Liver (tissue), 9 donors: ENCODE results near the gene TNFRSF12A. TPM values are rescaled to one million over a fixed set of nuclear protein-coding genes. Genes with fewer than 3 reads are reported as not detected.

Experiments
- DNase-seq: peaks from one replicate; pipeline ENCODE4 v3.0.0-alpha.2; 2017; ENCODE audit warnings: low spot score
- H3K27ac ChIP-seq, 2 donors: one replicate each; pipeline ENCODE4 v1.7.0; 2013; ENCODE audit warnings: inconsistent platforms in 2 of 2, low read length in 2 of 2, control low read depth in 1 of 2, low read depth in 1 of 2, mild to moderate bottlenecking in 1 of 2
- H3K27me3 ChIP-seq, 4 donors: one replicate each; pipeline versions ENCODE4 v1.6.1 to v1.7.0; 2013; ENCODE audit warnings: low read length in 3 of 4, inconsistent platforms in 1 of 4, mild to moderate bottlenecking in 1 of 4, moderate library complexity in 1 of 4; ENCODE audit not compliant: control insufficient read depth in 4 of 4, insufficient read depth in 4 of 4
- H3K36me3 ChIP-seq, 4 donors: one replicate each; pipeline versions ENCODE4 v1.6.1 to v1.7.0; 2013; ENCODE audit warnings: low read length in 3 of 4, mild to moderate bottlenecking in 3 of 4, low read depth in 1 of 4, moderate library complexity in 1 of 4; ENCODE audit not compliant: control insufficient read depth in 4 of 4, insufficient read depth in 3 of 4
- H3K4me1 ChIP-seq, 4 donors: one replicate each; pipeline versions ENCODE4 v1.6.1 to v1.7.0; 2013; ENCODE audit warnings: low read length in 3 of 4, mild to moderate bottlenecking in 3 of 4, moderate library complexity in 1 of 4; ENCODE audit not compliant: control insufficient read depth in 4 of 4, insufficient read depth in 4 of 4
- H3K4me3 ChIP-seq, 3 donors: one replicate each; pipeline versions ENCODE4 v1.6.1 to v1.7.0; 2013; ENCODE audit warnings: low read length in 3 of 3, control low read depth in 1 of 3, low read depth in 1 of 3, mild to moderate bottlenecking in 1 of 3
- H3K9ac ChIP-seq, 2 donors: one replicate each; pipeline ENCODE4 v1.7.0; 2013; ENCODE audit warnings: low read length in 2 of 2, mild to moderate bottlenecking in 2 of 2, moderate library complexity in 2 of 2, control low read depth in 1 of 2, low read depth in 1 of 2
- H3K9me3 ChIP-seq, 4 donors: one replicate each; pipeline versions ENCODE4 v1.6.1 to v1.7.0; 2013; ENCODE audit warnings: low read length in 3 of 4; ENCODE audit not compliant: control insufficient read depth in 4 of 4
- EGR1 ChIP-seq, 2 donors: IDR thresholded peaks; 2 replicates each; pipeline ENCODE4 v1.6.1; 2016 to 2018; ENCODE audit warnings: antibody characterized with exemption in 2 of 2, low read depth in 2 of 2
- FOXA1 ChIP-seq: IDR thresholded peaks from 2 replicates; pipeline ENCODE4 v1.6.1; 2016; ENCODE audit warnings: antibody characterized with exemption
- FOXA2 ChIP-seq: IDR thresholded peaks from 2 replicates; pipeline ENCODE4 v1.6.1; 2016; ENCODE audit warnings: antibody characterized with exemption
- GABPA ChIP-seq, 2 donors: IDR thresholded peaks in 1 of 2; conservative IDR thresholded peaks in 1 of 2; 2 replicates each; pipeline ENCODE4 v1.6.1; 2016; ENCODE audit warnings: antibody characterized with exemption in 2 of 2, mild to moderate bottlenecking in 1 of 2, moderate library complexity in 1 of 2
- HNF4A ChIP-seq, 2 donors: conservative IDR thresholded peaks; 2 replicates each; pipeline ENCODE4 v1.6.1; 2016; ENCODE audit warnings: antibody characterized with exemption in 2 of 2, mild to moderate bottlenecking in 2 of 2
- HNF4G ChIP-seq: IDR thresholded peaks from 2 replicates; pipeline ENCODE4 v1.6.1; 2016; ENCODE audit warnings: antibody characterized with exemption
- NR2F2 ChIP-seq: IDR thresholded peaks from 2 replicates; pipeline ENCODE4 v1.6.1; 2016; ENCODE audit warnings: antibody characterized with exemption
- RAD21 ChIP-seq, 2 donors: IDR thresholded peaks; 2 replicates each; pipeline ENCODE4 v1.6.1; 2016; ENCODE audit warnings: antibody characterized with exemption in 2 of 2, mild to moderate bottlenecking in 2 of 2
- RXRA ChIP-seq, 2 donors: IDR thresholded peaks; 2 replicates each; pipeline ENCODE4 v1.6.1; 2017 to 2018; ENCODE audit warnings: antibody characterized with exemption in 2 of 2, mild to moderate bottlenecking in 1 of 2
- SP1 ChIP-seq: IDR thresholded peaks from 2 replicates; pipeline ENCODE4 v1.6.1; 2018; ENCODE audit warnings: antibody characterized with exemption, mild to moderate bottlenecking
- TAF1 ChIP-seq: conservative IDR thresholded peaks from 2 replicates; pipeline ENCODE4 v1.6.1; 2016; ENCODE audit warnings: antibody characterized with exemption, mild to moderate bottlenecking
- YY1 ChIP-seq: IDR thresholded peaks from 2 replicates; pipeline ENCODE4 v1.6.1; 2016; ENCODE audit warnings: antibody characterized with exemption, mild to moderate bottlenecking
- WGBS: extraction: QIAGEN DNeasy Blood & Tissue Kit; methylation state at CpG from one replicate; pipeline ENCODE4 v1.1.7; 2013; 5-methylcytosine and 5-hydroxymethylcytosine counted together
- polyA plus RNA-seq, 2 donors: library from polyadenylated mRNA; stranded (reverse) in 1 of 2; unstranded in 1 of 2; fragments of 200-250 nt in 1 of 2; fragments of >200 nt in 1 of 2; fragmentation: Nextera tagmentation in 1 of 2; extraction: Ambion mirVana in 1 of 2; gene quantifications; one replicate each; pipeline versions ENCODE4 v1.2.1 to v1.2.3, GENCODE V29; 2013 to 2015
- total RNA-seq, 2 donors: library from RNA; depleted of rRNA; stranded (reverse); fragments of >200 nt; gene quantifications; one replicate each; pipeline ENCODE4 v1.2.3, GENCODE V29; 2014
- TF ChIP-seq, protein P1 (sequence below): IDR thresholded peaks from 2 replicates; pipeline ENCODE4 v1.6.1; 2016; ENCODE audit warnings: antibody characterized with exemption, mild to moderate bottlenecking
- TF ChIP-seq, protein P2 (sequence below): IDR thresholded peaks from 2 replicates; pipeline ENCODE4 v1.6.1; 2016; ENCODE audit warnings: antibody characterized with exemption
- TF ChIP-seq, protein P3 (sequence below): IDR thresholded peaks from 2 replicates; pipeline ENCODE4 v1.6.1; 2016; ENCODE audit warnings: antibody characterized with exemption
- TF ChIP-seq, protein P4 (sequence below): fragments of 150-350 bp; IDR thresholded peaks from 2 replicates; pipeline ENCODE4 v1.5.1; 2017; ENCODE audit warnings: improper control_type of control experiment, low read depth, low read length; ENCODE audit not compliant: missing input control
- donor health status: healthy.
- donor health status: healthy.
- donor health status: healthy.
- donor health status: healthy.
- donor health status: healthy.

Gene TNFRSF12A
- total and polyA plus RNA-seq, 4 donors = 7.9 to 35.5 (median 9.1) TPM

DNA sequence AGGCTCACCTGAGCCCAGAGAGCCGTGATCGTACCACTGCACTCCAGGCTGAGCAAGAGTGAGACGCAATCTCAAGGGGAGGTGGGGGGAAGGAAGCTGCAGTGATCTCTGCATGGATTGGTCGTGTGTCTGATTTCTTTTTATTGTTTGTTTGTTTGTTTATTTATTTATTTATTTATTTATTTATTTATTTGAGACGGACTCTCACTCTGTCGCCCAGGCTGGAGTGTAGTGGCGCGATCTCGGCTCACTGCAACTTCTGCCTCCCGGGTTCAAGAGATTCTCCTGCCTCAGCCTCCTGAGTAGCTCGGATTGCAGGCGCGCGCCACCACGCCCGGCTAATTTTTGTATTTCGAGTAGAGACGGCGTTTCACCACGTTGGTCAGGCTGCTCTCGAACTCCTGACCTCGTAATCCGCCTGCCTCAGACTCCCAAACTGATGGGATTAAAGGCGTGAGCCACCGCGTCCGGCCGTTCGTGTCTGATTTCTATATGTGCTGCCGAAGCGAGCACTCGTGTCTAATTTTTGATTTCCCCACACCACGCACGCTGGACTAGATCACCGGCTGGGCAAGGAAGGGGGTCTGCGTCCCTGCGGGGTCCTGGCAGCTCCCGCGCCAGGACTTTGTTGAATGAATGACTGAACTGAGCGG is 448 bp upstream of the TNFRSF12A start:
- 31% methylated on average over 40 of the region's 40 CpGs for WGBS
- no peak for TF ChIP-seq SP1
- TF ChIP-seq RXRA (IDR thresholded peaks at IDR 0.05) = no peak
- no peak for TF ChIP-seq NR2F2
- no peak for TF ChIP-seq GABPA (IDR thresholded peaks at IDR 0.05 in 1 of 2, conservative IDR thresholded peaks at IDR 0.05 in 1 of 2)
- TF ChIP-seq, protein P1, sequence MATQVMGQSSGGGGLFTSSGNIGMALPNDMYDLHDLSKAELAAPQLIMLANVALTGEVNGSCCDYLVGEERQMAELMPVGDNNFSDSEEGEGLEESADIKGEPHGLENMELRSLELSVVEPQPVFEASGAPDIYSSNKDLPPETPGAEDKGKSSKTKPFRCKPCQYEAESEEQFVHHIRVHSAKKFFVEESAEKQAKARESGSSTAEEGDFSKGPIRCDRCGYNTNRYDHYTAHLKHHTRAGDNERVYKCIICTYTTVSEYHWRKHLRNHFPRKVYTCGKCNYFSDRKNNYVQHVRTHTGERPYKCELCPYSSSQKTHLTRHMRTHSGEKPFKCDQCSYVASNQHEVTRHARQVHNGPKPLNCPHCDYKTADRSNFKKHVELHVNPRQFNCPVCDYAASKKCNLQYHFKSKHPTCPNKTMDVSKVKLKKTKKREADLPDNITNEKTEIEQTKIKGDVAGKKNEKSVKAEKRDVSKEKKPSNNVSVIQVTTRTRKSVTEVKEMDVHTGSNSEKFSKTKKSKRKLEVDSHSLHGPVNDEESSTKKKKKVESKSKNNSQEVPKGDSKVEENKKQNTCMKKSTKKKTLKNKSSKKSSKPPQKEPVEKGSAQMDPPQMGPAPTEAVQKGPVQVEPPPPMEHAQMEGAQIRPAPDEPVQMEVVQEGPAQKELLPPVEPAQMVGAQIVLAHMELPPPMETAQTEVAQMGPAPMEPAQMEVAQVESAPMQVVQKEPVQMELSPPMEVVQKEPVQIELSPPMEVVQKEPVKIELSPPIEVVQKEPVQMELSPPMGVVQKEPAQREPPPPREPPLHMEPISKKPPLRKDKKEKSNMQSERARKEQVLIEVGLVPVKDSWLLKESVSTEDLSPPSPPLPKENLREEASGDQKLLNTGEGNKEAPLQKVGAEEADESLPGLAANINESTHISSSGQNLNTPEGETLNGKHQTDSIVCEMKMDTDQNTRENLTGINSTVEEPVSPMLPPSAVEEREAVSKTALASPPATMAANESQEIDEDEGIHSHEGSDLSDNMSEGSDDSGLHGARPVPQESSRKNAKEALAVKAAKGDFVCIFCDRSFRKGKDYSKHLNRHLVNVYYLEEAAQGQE = no peak
- no peak for TF ChIP-seq TAF1
- no peak for TF ChIP-seq FOXA2
- no peak for TF ChIP-seq FOXA1
- TF ChIP-seq, protein P2, sequence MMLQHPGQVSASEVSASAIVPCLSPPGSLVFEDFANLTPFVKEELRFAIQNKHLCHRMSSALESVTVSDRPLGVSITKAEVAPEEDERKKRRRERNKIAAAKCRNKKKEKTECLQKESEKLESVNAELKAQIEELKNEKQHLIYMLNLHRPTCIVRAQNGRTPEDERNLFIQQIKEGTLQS = no peak
- TF ChIP-seq EGR1 (IDR thresholded peaks at IDR 0.05; ENCODE audit: low read depth in 2 of 2) = no peak
- TF ChIP-seq, protein P3, sequence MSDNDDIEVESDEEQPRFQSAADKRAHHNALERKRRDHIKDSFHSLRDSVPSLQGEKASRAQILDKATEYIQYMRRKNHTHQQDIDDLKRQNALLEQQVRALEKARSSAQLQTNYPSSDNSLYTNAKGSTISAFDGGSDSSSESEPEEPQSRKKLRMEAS = no peak
- TF ChIP-seq YY1 = no peak
- no peak for TF ChIP-seq HNF4G
- TF ChIP-seq, protein P4, sequence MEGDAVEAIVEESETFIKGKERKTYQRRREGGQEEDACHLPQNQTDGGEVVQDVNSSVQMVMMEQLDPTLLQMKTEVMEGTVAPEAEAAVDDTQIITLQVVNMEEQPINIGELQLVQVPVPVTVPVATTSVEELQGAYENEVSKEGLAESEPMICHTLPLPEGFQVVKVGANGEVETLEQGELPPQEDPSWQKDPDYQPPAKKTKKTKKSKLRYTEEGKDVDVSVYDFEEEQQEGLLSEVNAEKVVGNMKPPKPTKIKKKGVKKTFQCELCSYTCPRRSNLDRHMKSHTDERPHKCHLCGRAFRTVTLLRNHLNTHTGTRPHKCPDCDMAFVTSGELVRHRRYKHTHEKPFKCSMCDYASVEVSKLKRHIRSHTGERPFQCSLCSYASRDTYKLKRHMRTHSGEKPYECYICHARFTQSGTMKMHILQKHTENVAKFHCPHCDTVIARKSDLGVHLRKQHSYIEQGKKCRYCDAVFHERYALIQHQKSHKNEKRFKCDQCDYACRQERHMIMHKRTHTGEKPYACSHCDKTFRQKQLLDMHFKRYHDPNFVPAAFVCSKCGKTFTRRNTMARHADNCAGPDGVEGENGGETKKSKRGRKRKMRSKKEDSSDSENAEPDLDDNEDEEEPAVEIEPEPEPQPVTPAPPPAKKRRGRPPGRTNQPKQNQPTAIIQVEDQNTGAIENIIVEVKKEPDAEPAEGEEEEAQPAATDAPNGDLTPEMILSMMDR = no peak
- TF ChIP-seq RAD21 (IDR thresholded peaks at IDR 0.05) = no peak
- TF ChIP-seq HNF4A (conservative IDR thresholded peaks at IDR 0.05) = no peak
- Histone ChIP-seq H3K9ac (no peak overlapping the region), H3K4me3 (peak overlapping the region in 2 of 3 donors; percentile 54 to 68), H3K4me1 (peaks cover 12 to 34% (median 26%) of the 10 kb centered on the region in 4 donors), H3K27ac (peak overlapping the region in 1 of 2 donors; percentile 27), H3K27me3 (no peaks in the 10 kb centered on the region), H3K36me3 (no peaks in the 10 kb centered on the region), H3K9me3 (no peaks in the 10 kb centered on the region)
- no peak for DNase-seq
